ENCODE data around the gene DELE1.

Gene DELE1

GRCh38 chr5:141957367-141957996 is 33.8 kb downstream of the DELE1 start:
- DNase-seq (ENCODE audit: low spot score): no peak

GRCh38 chr5:141958113-141958512 is 34.4 kb downstream of the DELE1 start, which contains the start of gene PCDH12:
Gene PCDH12, minus strand, starts transcription at chr5:141958202. Its CDS starts 351 bp downstream, at chr5:141957851.
- DNase-seq (ENCODE audit: low spot score): no peak

- no peak for DNase-seq (ENCODE audit: low spot score)
Measured at GRCh38 chr5:141958546-141959172, 35.0 kb downstream of the DELE1 start.

GRCh38 chr5:141960018-141960417 is 36.3 kb downstream of the DELE1 start:
- DNase-seq (ENCODE audit: low spot score): no peak

- peak; percentile 67 for DNase-seq (ENCODE audit: low spot score)
Measured at GRCh38 chr5:141960449-141961323, 37.0 kb downstream of the DELE1 start.

- DNase-seq (ENCODE audit: low spot score): no peak
Measured at GRCh38 chr5:141961466-141961865, 37.8 kb downstream of the DELE1 start.

- DNase-seq (ENCODE audit: low spot score): no peak
Measured at GRCh38 chr5:141963701-141964100, 40.0 kb downstream of the DELE1 start.

- no peak for DNase-seq (ENCODE audit: low spot score)
Measured at GRCh38 chr5:141965071-141965470, 41.4 kb downstream of the DELE1 start.

GRCh38 chr5:141966275-141966962 is 42.7 kb downstream of the DELE1 start:
- DNase-seq (ENCODE audit: low spot score): no peak

GRCh38 chr5:141966963-141967333 is 43.3 kb downstream of the DELE1 start:
- no peak for DNase-seq (ENCODE audit: low spot score)

GRCh38 chr5:141968914-141969608 is 45.4 kb downstream of the DELE1 start, which contains the start of gene RNF14:
Gene RNF14, plus strand, starts transcription at chr5:141969105. Its CDS starts 4,484 bp downstream, at chr5:141973589.
- DNase-seq (ENCODE audit: low spot score): peak; percentile 71

GRCh38 chr5:141969783-141970771 is 46.4 kb downstream of the DELE1 start:
- peak; percentile 45 for DNase-seq (ENCODE audit: low spot score)

GRCh38 chr5:141973871-141974595 is 50.4 kb downstream of the DELE1 start:
- no peak for DNase-seq (ENCODE audit: low spot score)

GRCh38 chr5:141976176-141976575 is 52.5 kb downstream of the DELE1 start:
- no peak for DNase-seq (ENCODE audit: low spot score)

GRCh38 chr5:141978389-141978788 is 54.7 kb downstream of the DELE1 start:
- DNase-seq (ENCODE audit: low spot score): no peak

- DNase-seq (ENCODE audit: low spot score): no peak
Measured at GRCh38 chr5:141982626-141983025, 59.0 kb downstream of the DELE1 start.

GRCh38 chr5:141986072-141986471 is 62.4 kb downstream of the DELE1 start:
- no peak for DNase-seq (ENCODE audit: low spot score)

- no peak for DNase-seq (ENCODE audit: low spot score)
Measured at GRCh38 chr5:141989720-141990119, 66.0 kb downstream of the DELE1 start.
